Endodermal cell (in vitro differentiated cells): ENCODE measurements around the gene SCG3. TPM values are rescaled to one million over a fixed set of nuclear protein-coding genes. Genes with fewer than 3 reads are reported as not detected.

Experiments used
- DNase-seq: peaks from one replicate; pipeline ENCODE4 v3.0.0-alpha.2; 2017
- H3K27ac ChIP-seq: 2 replicates; pipeline ENCODE4 v1.5.1; 2013; ENCODE audit warnings: mild to moderate bottlenecking, low read depth, low read length, moderate library complexity
- H3K27me3 ChIP-seq: 2 replicates; pipeline ENCODE4 v1.6.1; 2013; ENCODE audit warnings: mild to moderate bottlenecking, low read length, moderate library complexity; ENCODE audit not compliant: insufficient read depth, control insufficient read depth, poor library complexity, severe bottlenecking
- H3K36me3 ChIP-seq: 2 replicates; pipeline ENCODE4 v1.7.0; 2013; ENCODE audit warnings: mild to moderate bottlenecking, low read length, moderate library complexity; ENCODE audit not compliant: control insufficient read depth, insufficient read depth
- H3K4me1 ChIP-seq: one replicate; pipeline ENCODE4 v1.7.0; 2013; ENCODE audit warnings: low read length; ENCODE audit not compliant: control insufficient read depth, insufficient read depth
- H3K4me3 ChIP-seq: 2 replicates; pipeline ENCODE4 v1.5.1; 2013; ENCODE audit warnings: mild to moderate bottlenecking, low read length, moderate library complexity
- H3K9ac ChIP-seq: 2 replicates; pipeline ENCODE4 v1.6.1; 2013; ENCODE audit warnings: mild to moderate bottlenecking, low read length, moderate library complexity; ENCODE audit not compliant: poor library complexity, severe bottlenecking; ENCODE audit errors: extremely low read depth
- H3K9me3 ChIP-seq: 2 replicates; pipeline ENCODE4 v1.6.1; 2013; ENCODE audit warnings: mild to moderate bottlenecking, low read length, moderate library complexity; ENCODE audit not compliant: control insufficient read depth
- H3K27ac Mint-ChIP-seq: 2 replicates; pipeline ENCODE4 v1.8.0; 2020; ENCODE audit warnings: mixed read lengths
- H3K27me3 Mint-ChIP-seq: 2 replicates; pipeline ENCODE4 v1.8.0; 2021; ENCODE audit warnings: mild to moderate bottlenecking, mixed read lengths; ENCODE audit not compliant: insufficient read depth
- H3K36me3 Mint-ChIP-seq: 2 replicates; pipeline ENCODE4 v1.8.0; 2020; ENCODE audit warnings: low read depth, mixed read lengths
- H3K4me1 Mint-ChIP-seq: 2 replicates; pipeline ENCODE4 v1.8.0; 2020; ENCODE audit warnings: mixed read lengths
- H3K4me3 Mint-ChIP-seq: 2 replicates; pipeline ENCODE4 v1.8.0; 2020; ENCODE audit warnings: mild to moderate bottlenecking, moderate library complexity, mixed read lengths
- H3K9me3 Mint-ChIP-seq: 2 replicates; pipeline ENCODE4 v1.8.0; 2020; ENCODE audit warnings: mild to moderate bottlenecking, mixed read lengths
- CTCF ChIP-seq: fragments of 200-600 bp; sonication (generic); conservative IDR thresholded peaks from 2 replicates; pipeline ENCODE4 v1.5.0; 2021; ENCODE audit warnings: antibody characterized with exemption, mild to moderate bottlenecking
- WGBS, 2 experiments: methylation state at CpG; one replicate each; pipeline versions ENCODE4 v1.1.5 to v1.1.7; 2013; ENCODE audit warnings: missing lambda C conversion rate in 2 of 2, mixed read lengths in 1 of 2; ENCODE audit not compliant: insufficient coverage in 1 of 2, insufficient read length in 1 of 2; 5-methylcytosine and 5-hydroxymethylcytosine counted together
- total RNA-seq, 2 donors: library from RNA; stranded (reverse); fragmentation: NEBNext Ultra II Directional in 1 of 2; extraction: Animal tissue kit (Norgen Biotek cat#: 25700) in 1 of 2; gene quantifications; 2 replicates in 1 of 2; 3 replicates in 1 of 2; pipeline ENCODE4 v1.2.1, GENCODE V29; 2021

The SCG3 gene
- total RNA-seq, 2 donors from 2014 or later, result 10.0 to 18.3 TPM

- no peaks in the 10 kb centered on the region for H3K4me1 ChIP-seq
- H3K36me3 ChIP-seq, result no peaks in the 10 kb centered on the region
- WGBS, 2 experiments, result 87 to 94% methylated on average over 2 to 3 of the region's 3 CpGs
- H3K4me3 Mint-ChIP-seq, result no peak overlapping the region
- no peaks in the 10 kb centered on the region for H3K9me3 Mint-ChIP-seq
- peaks cover 6% of the 10 kb centered on the region for H3K27me3 Mint-ChIP-seq
- H3K9me3 ChIP-seq, result no peaks in the 10 kb centered on the region
- peak; percentile 76 for DNase-seq
- peak; percentile 68 for TF ChIP-seq CTCF
- no peaks in the 10 kb centered on the region for H3K4me1 Mint-ChIP-seq
- H3K27me3 ChIP-seq, result peaks cover 21% of the 10 kb centered on the region
- H3K27ac ChIP-seq, result no peak overlapping the region
- no peak overlapping the region for H3K27ac Mint-ChIP-seq
- H3K4me3 ChIP-seq, result no peak overlapping the region
- H3K9ac ChIP-seq, result no peak overlapping the region
- no peaks in the 10 kb centered on the region for H3K36me3 Mint-ChIP-seq
Observed at GRCh38 chr15:51759557-51760070, 78.3 kb downstream of the SCG3 start.

GRCh38 chr15:51760805-51761204 is 79.5 kb downstream of the SCG3 start:
- Mint-ChIP-seq H3K4me3 (no peak overlapping the region), H3K4me1 (no peaks in the 10 kb centered on the region)
- no peaks in the 10 kb centered on the region for H3K4me1 ChIP-seq

GRCh38 chr15:51765751-51766150 is 84.4 kb downstream of the SCG3 start:
- Mint-ChIP-seq H3K27me3 (no peaks in the 10 kb centered on the region), H3K4me3 (no peak overlapping the region), H3K4me1 (peaks cover 5% of the 10 kb centered on the region), H3K36me3 (no peaks in the 10 kb centered on the region), H3K27ac (no peak overlapping the region), H3K9me3 (no peaks in the 10 kb centered on the region)
- H3K27me3 ChIP-seq, result no peaks in the 10 kb centered on the region
- no peak for DNase-seq
- no peaks in the 10 kb centered on the region for H3K36me3 ChIP-seq
- no peaks in the 10 kb centered on the region for H3K4me1 ChIP-seq
- no peak overlapping the region for H3K27ac ChIP-seq
- TF ChIP-seq CTCF, result no peak
- no peak overlapping the region for H3K9ac ChIP-seq
- no peak overlapping the region for H3K4me3 ChIP-seq
- H3K9me3 ChIP-seq, result no peaks in the 10 kb centered on the region
- WGBS, 2 experiments, result 87 to 91% methylated on average over 4 to 7 of the region's 7 CpGs

More at GRCh38 chr15:51760805-51761204, 79.5 kb downstream of the SCG3 start:
- no peak overlapping the region for H3K9ac ChIP-seq
- Mint-ChIP-seq H3K9me3 (no peaks in the 10 kb centered on the region), H3K27ac (no peak overlapping the region), H3K27me3 (peaks cover 3% of the 10 kb centered on the region), H3K36me3 (no peaks in the 10 kb centered on the region)
- no peak for DNase-seq
- no peaks in the 10 kb centered on the region for H3K36me3 ChIP-seq
- WGBS, 2 experiments, result 40 to 56% methylated on average over 2 to 3 of the region's 3 CpGs
- H3K27me3 ChIP-seq, result peaks cover 9% of the 10 kb centered on the region
- no peak overlapping the region for H3K27ac ChIP-seq
- no peaks in the 10 kb centered on the region for H3K9me3 ChIP-seq
- H3K4me3 ChIP-seq, result no peak overlapping the region
- no peak for TF ChIP-seq CTCF
